ENCODE results near the gene ARHGAP44. TPM values are rescaled to one million over a fixed set of nuclear protein-coding genes. Genes with fewer than 3 reads are reported as not detected.

Gene ARHGAP44
- polyA plus RNA-seq, 1 donor from 2014 or later, result 5.9 TPM

DNA sequence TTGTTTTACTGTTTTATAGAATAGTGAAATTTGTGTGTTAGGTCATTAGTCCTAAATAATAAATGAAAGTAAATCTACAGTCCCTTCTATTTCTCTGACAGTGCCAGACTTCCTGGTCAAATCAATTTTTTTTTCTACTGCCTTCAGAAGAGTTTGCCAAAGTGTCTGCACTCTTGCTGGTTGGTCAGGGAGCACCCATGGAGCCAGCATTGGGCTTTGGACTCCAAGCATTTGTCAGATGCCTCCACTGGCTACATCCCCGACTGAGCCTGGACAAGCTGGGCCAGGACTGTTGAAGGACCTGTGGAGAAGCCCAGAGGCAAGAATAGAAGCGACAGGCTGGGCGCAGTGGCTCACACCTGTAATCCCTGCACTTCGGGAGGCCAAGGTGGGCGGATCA lies 174.9 kb downstream of the ARHGAP44 start (continued):
- TF ChIP-seq RAD21 (conservative IDR thresholded peaks at IDR 0.05) (no peak), POLR2AphosphoS5 (IDR thresholded peaks at IDR 0.05) (no peak)

DNA sequence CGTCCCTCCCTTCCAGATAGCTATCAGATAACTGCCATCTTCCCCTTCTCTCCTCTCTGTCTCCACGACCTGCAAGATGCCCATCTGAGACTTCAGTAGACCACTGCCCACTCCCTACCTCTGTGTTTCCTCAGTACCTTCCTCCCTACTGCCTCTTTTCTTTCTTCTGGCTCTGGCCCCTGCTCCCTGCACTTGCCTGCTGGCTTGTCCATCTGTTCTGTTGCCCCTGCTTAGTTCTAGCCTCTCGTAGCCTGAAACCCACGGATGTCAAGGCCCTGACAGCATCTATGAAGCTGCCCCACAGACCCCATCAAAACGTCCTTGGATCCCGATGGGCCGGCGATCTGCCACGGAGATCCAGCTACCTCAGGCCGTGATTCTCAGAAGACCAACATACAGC lies 175.5 kb downstream of the ARHGAP44 start:
- Histone ChIP-seq H3K9ac (ENCODE audit: low read length) (no peak overlapping the region), H3K36me3 (ENCODE audit: insufficient read depth, low read length) (no peaks in the 10 kb centered on the region), H3K79me2 (replicated peaks; ENCODE audit: insufficient read depth, low read length) (no peaks in the 10 kb centered on the region), H4K20me1 (ENCODE audit: insufficient read depth) (no peaks in the 10 kb centered on the region), H3K9me2 (ENCODE audit: insufficient read depth, low read length) (no peaks in the 10 kb centered on the region), H3K9me3 (ENCODE audit: low read length) (no peaks in the 10 kb centered on the region), H3K27me3 (ENCODE audit: insufficient read depth, low read depth, low read length) (no peaks in the 10 kb centered on the region), H2AFZ (ENCODE audit: low read depth, low read length) (no peak overlapping the region), H3K4me3 (ENCODE audit: low read length) (no peak overlapping the region), H3F3A (ENCODE audit: insufficient read depth, low read length, poor library complexity, severe bottlenecking) (no peaks in the 10 kb centered on the region), H3K27ac (ENCODE audit: low read length) (no peak overlapping the region), H3K4me2 (ENCODE audit: low read length) (no peak overlapping the region)
- TF ChIP-seq, protein P1, sequence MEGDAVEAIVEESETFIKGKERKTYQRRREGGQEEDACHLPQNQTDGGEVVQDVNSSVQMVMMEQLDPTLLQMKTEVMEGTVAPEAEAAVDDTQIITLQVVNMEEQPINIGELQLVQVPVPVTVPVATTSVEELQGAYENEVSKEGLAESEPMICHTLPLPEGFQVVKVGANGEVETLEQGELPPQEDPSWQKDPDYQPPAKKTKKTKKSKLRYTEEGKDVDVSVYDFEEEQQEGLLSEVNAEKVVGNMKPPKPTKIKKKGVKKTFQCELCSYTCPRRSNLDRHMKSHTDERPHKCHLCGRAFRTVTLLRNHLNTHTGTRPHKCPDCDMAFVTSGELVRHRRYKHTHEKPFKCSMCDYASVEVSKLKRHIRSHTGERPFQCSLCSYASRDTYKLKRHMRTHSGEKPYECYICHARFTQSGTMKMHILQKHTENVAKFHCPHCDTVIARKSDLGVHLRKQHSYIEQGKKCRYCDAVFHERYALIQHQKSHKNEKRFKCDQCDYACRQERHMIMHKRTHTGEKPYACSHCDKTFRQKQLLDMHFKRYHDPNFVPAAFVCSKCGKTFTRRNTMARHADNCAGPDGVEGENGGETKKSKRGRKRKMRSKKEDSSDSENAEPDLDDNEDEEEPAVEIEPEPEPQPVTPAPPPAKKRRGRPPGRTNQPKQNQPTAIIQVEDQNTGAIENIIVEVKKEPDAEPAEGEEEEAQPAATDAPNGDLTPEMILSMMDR (IDR thresholded peaks at IDR 0.05; ENCODE audit: poor library complexity, severe bottlenecking), result no peak
- TF ChIP-seq MXI1 (conservative IDR thresholded peaks at IDR 0.05; ENCODE audit: poor library complexity, severe bottlenecking) (no peak), RAD21 (conservative IDR thresholded peaks at IDR 0.05) (no peak), POLR2AphosphoS5 (IDR thresholded peaks at IDR 0.05) (no peak), EZH2 (IDR thresholded peaks at IDR 0.05; ENCODE audit: borderline replicate concordance, insufficient read depth, low read length, poor library complexity, severe bottlenecking) (no peak), SMC3 (conservative IDR thresholded peaks at IDR 0.05; ENCODE audit: poor library complexity) (no peak), EP300 (conservative IDR thresholded peaks at IDR 0.05; ENCODE audit: poor library complexity, severe bottlenecking) (no peak)
- TF ChIP-seq, protein P2, sequence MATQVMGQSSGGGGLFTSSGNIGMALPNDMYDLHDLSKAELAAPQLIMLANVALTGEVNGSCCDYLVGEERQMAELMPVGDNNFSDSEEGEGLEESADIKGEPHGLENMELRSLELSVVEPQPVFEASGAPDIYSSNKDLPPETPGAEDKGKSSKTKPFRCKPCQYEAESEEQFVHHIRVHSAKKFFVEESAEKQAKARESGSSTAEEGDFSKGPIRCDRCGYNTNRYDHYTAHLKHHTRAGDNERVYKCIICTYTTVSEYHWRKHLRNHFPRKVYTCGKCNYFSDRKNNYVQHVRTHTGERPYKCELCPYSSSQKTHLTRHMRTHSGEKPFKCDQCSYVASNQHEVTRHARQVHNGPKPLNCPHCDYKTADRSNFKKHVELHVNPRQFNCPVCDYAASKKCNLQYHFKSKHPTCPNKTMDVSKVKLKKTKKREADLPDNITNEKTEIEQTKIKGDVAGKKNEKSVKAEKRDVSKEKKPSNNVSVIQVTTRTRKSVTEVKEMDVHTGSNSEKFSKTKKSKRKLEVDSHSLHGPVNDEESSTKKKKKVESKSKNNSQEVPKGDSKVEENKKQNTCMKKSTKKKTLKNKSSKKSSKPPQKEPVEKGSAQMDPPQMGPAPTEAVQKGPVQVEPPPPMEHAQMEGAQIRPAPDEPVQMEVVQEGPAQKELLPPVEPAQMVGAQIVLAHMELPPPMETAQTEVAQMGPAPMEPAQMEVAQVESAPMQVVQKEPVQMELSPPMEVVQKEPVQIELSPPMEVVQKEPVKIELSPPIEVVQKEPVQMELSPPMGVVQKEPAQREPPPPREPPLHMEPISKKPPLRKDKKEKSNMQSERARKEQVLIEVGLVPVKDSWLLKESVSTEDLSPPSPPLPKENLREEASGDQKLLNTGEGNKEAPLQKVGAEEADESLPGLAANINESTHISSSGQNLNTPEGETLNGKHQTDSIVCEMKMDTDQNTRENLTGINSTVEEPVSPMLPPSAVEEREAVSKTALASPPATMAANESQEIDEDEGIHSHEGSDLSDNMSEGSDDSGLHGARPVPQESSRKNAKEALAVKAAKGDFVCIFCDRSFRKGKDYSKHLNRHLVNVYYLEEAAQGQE (IDR thresholded peaks at IDR 0.05; ENCODE audit: borderline replicate concordance), result no peak

GRCh38 chr17:12965988-12966387 lies 176.7 kb downstream of the ARHGAP44 start:
- TF ChIP-seq, protein P2 (IDR thresholded peaks at IDR 0.05; ENCODE audit: borderline replicate concordance), result no peak
- TF ChIP-seq SMC3 (conservative IDR thresholded peaks at IDR 0.05; ENCODE audit: poor library complexity) (no peak), TAF1 (IDR thresholded peaks at IDR 0.05; ENCODE audit: low read depth) (no peak), RAD21 (conservative IDR thresholded peaks at IDR 0.05) (no peak), MXI1 (conservative IDR thresholded peaks at IDR 0.05; ENCODE audit: poor library complexity, severe bottlenecking) (no peak), POLR2AphosphoS5 (IDR thresholded peaks at IDR 0.05) (no peak), EP300 (conservative IDR thresholded peaks at IDR 0.05; ENCODE audit: poor library complexity, severe bottlenecking) (no peak), EZH2 (IDR thresholded peaks at IDR 0.05; ENCODE audit: borderline replicate concordance, insufficient read depth, low read length, poor library complexity, severe bottlenecking) (no peak)
- TF ChIP-seq, protein P1 (IDR thresholded peaks at IDR 0.05; ENCODE audit: poor library complexity, severe bottlenecking), result no peak
- H3K79me2 ChIP-seq (replicated peaks; ENCODE audit: insufficient read depth, low read length), result no peaks in the 10 kb centered on the region
- no peak overlapping the region for H2AFZ ChIP-seq (ENCODE audit: low read depth, low read length)
- no peaks in the 10 kb centered on the region for H3K9me3 ChIP-seq (ENCODE audit: low read length)
- H3K9me2 ChIP-seq (ENCODE audit: insufficient read depth, low read length), result no peaks in the 10 kb centered on the region
- no peaks in the 10 kb centered on the region for H4K20me1 ChIP-seq (ENCODE audit: insufficient read depth)
- H3K9ac ChIP-seq (ENCODE audit: low read length), result no peak overlapping the region
- no peak overlapping the region for H3K4me2 ChIP-seq (ENCODE audit: low read length)
- H3F3A ChIP-seq (ENCODE audit: insufficient read depth, low read length, poor library complexity, severe bottlenecking), result no peaks in the 10 kb centered on the region
- no peaks in the 10 kb centered on the region for H3K27me3 ChIP-seq (ENCODE audit: insufficient read depth, low read depth, low read length)
- H3K27ac ChIP-seq (ENCODE audit: low read length), result no peak overlapping the region
- no peak overlapping the region for H3K4me3 ChIP-seq (ENCODE audit: low read length)
- H3K36me3 ChIP-seq (ENCODE audit: insufficient read depth, low read length), result no peaks in the 10 kb centered on the region
